GM19463 (cell line): ENCODE data around the gene AIPL1.
"Not testable (repeated sequence)": the region's sequence is repeated elsewhere in the genome, so short reads cannot be mapped to it uniquely, and the experiment has no call there.

Source experiments
- ATAC-seq: cut with Tn5 transposase; IDR thresholded peaks from one replicate; pipeline ENCODE4 v1.9.1; 2021; ENCODE audit warnings: mild to moderate bottlenecking, moderate library complexity; ENCODE audit not compliant: unreplicated experiment

AIPL1 gene, protein sequence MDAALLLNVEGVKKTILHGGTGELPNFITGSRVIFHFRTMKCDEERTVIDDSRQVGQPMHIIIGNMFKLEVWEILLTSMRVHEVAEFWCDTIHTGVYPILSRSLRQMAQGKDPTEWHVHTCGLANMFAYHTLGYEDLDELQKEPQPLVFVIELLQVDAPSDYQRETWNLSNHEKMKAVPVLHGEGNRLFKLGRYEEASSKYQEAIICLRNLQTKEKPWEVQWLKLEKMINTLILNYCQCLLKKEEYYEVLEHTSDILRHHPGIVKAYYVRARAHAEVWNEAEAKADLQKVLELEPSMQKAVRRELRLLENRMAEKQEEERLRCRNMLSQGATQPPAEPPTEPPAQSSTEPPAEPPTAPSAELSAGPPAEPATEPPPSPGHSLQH

GRCh38 chr17:6435051-6435450, at the start of gene AIPL1:
Gene AIPL1, minus strand, starts transcription at chr17:6435121. Its CDS starts 17 bp downstream, at chr17:6435104.
- no peak for ATAC-seq

GRCh38 chr17:6483507-6483906, 48.6 kb upstream of the AIPL1 start:
- no peak for ATAC-seq

- ATAC-seq = not testable (repeated sequence)
Measured at GRCh38 chr17:6482796-6483195, 47.9 kb upstream of the AIPL1 start.

GRCh38 chr17:6482105-6482455, 47.2 kb upstream of the AIPL1 start:
- no peak for ATAC-seq

GRCh38 chr17:6480303-6480675, 45.4 kb upstream of the AIPL1 start:
- ATAC-seq = no peak

DNA sequence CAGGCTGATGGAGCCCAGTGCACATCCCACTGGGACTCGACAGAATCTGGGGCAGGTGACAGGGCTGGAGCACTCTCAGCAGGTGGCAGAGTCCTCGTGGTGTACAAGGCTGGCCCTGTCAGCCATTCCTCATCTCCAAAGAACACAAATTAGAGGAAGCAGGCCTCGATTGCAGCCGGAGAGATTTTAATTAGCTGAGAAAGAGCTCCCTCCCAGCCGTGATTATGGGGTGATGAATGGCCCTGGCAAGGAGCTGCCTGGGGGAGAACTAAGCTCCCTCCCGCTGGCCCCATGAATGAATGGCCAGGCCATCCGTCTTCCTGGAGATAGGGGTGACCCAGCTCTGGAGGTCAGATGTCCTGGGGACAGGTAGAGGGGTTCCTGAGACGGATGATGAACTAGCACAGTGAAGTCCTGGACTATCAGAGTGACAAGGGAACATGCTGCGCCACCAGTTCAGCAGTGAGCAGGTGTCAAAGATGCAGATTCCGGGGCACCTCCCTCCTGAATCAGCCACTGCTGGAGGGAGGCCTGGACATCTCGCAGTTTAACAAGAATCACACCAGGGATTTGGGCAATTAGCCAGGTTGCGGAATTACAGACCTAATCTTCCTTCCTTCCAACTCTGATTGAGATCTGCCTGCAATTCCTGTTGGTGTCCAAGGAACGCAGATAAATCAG, 44.8 kb upstream of the AIPL1 start:
- ATAC-seq = no peak

DNA sequence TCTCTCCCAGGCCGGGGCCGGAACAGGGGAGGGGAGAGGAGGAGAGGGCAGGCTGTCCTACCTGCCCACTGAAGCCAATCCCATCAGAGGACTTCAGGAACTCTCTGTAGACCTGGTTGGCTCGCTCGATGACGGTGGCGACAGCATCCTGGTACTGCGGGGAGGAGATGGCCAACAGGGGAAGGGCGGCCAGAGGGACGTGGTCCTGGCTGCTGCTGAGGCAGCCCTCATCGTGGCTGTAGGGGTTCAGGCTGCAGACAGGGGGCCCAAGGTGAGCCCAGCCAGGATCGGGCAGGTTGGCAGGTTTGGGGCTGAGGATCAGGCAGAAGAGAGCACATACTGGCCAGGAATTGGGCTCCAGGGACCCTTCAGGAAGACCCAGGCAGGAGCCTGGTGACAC, 43.6 kb upstream of the AIPL1 start:
- no peak for ATAC-seq

GRCh38 chr17:6477831-6478383, 43.0 kb upstream of the AIPL1 start:
- no peak for ATAC-seq

DNA sequence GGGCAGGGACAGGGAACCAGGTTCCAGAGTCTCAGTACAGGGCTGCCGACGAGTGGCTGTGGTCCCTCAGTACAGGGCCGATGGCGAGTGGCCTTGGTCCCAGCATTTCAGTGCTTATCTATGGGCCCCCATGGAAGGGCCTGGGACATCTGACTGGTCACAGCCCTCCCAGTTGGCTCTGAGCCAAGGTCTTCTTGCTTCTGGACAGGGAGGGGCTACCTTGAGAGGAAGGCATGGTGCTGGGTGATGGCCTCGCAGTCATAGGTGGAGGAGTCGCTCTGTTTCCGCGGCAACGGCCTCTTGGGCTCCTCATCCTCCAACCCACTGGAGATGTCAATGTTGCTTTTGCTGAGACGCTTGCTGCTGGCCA, 41.9 kb upstream of the AIPL1 start:
- ATAC-seq = no peak

DNA sequence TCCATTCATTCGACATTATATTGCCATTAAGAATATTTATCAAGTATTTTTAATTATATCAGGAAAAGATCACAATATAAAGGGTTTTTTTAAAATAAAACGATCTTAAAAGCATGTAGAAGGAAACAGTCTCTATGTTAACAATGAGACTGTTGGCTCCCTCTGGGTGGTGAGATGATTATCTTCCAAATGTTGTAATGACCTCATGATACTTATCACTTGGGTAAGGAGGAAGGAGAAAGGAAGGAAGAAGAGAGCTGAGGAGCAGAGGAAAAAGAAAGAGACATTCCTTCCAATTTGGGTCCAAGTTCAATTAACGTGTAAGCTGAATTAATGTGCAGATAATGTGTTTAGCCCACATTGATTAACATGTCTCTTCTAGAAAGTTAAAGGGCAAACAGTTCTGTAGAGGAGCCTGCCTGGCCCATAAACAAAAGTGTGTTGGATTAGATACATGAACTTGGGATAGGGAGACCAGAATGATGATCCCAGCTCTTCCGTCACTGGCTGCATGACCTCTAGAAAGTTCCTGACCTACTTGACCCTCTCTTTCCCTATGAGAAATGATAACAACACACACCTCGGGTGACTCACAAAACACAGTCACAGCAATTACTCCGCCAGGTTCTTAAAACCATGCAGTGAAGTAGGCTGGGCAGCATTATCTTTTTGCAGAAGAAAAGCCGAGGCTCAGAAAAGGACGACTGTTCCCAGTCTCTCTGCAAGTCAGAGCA, 41.3 kb upstream of the AIPL1 start:
- no peak for ATAC-seq

GRCh38 chr17:6475411-6475810, 40.5 kb upstream of the AIPL1 start:
- no peak for ATAC-seq

DNA sequence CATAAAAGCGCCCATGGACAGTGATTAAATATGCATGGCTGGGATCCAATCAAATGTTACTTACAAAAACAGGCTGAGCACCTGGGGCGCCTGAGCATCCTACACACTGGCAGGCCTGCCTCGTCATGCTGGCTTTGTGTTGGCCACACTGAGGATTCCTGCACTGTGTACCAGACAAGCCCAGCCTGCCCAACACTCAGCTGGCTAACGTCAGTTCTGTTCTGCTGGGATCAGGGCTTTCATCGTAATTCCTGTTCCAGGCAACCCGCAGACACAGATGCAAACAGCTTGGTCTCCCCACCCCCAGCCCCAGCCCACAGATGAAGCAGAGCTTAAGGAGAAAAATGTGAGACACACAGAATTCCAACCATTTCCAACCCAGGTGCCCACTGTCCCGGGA, 40.0 kb upstream of the AIPL1 start:
- ATAC-seq = no peak

DNA sequence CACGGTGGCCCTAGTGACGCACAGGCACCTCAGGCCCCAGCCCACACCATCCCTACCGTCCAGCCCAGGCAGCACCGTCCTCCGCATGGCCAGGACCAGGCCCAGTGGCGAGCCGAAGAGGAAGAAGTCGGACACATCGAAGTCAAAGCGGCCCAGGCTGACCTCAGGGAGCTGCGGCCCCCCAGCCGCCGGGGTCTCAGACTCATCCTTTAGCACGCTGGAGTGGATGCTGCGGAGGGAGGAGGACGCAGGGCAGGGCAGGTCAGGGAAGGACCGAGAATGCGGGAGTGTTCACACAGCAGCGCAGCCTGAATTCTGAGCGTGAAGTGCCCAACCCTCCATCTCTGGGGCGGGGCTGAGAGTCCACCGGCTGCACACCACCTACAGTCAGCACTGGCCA, 39.5 kb upstream of the AIPL1 start:
- no peak for ATAC-seq

GRCh38 chr17:6473128-6473767, 38.3 kb upstream of the AIPL1 start:
- ATAC-seq = no peak

- no peak for ATAC-seq
Measured at GRCh38 chr17:6472517-6472916, 37.6 kb upstream of the AIPL1 start.

DNA sequence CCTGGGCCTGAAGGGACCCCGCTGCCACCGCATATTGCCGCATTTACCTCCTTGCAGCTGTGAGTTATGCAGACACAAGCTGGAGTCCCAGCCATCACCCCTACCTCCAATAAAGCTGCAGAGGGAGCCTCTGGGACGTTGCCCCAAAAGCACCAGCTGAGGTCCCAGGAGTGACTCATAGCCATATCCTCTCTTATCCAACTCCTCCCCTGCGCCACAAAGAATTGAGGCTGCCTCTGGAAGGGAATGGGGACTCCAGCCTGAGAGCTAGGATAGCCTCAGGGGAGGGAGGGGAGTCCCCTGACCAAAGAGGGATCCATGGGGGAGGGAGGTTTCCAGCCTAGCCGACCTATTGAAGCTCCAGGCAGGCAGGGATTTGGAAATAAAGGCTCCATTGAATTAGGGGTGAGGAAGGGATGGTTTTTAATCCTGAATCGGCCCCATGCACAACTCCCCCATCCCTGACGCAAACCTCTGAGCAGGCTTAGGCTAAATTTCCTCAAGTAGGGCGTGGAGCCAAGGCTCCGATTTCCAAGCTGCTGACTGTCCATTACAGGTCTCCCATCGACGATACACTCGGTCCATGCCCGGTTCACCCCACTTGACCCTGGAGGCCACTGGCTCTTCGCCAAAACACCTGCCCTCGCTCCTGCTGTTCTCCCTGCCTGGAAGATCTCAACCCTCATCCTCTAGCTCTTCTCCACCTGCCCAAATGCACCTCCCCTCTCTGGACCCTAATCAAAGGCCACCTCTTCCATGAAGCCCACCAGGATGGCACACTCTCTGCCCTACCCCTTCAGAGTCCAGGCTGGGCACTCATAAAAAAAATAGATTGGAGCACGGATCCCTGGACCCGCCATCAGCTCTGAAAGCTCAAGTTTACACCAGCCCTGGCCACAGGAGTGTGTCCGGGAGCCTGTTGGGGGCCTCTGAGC, 36.9 kb upstream of the AIPL1 start:
- ATAC-seq = no peak

- no peak for ATAC-seq
Measured at GRCh38 chr17:6470751-6471521, 36.0 kb upstream of the AIPL1 start.

GRCh38 chr17:6470146-6470718, 35.3 kb upstream of the AIPL1 start:
- no peak for ATAC-seq
